Daoy (cell line): Measurements from ENCODE around the gene ARID1B. TPM values are rescaled to one million over a fixed set of nuclear protein-coding genes. Genes with fewer than 3 reads are reported as not detected.

Experiments
- DNase-seq: peaks from one replicate; pipeline ENCODE4 v3.0.0-alpha.2; 2015; ENCODE audit warnings: low read depth
- total RNA-seq: library from RNA; depleted of rRNA; stranded (reverse); fragments of >200 nt; shearing (Covaris generic); gene quantifications from 2 replicates; pipeline ENCODE4 v1.2.3, GENCODE V29; 2014

Gene ARID1B
- total RNA-seq, 1 experiment from 2014 or later: 16.3 TPM

GRCh38 chr6:156773935-156774852 is 3.0 kb upstream of the ARID1B start:
- DNase-seq: peak; percentile 28

GRCh38 chr6:156774863-156775405 is 2.2 kb upstream of the ARID1B start:
- DNase-seq: peak; percentile 40

GRCh38 chr6:156775717-156776116 is 1.5 kb upstream of the ARID1B start:
- no peak for DNase-seq

- peak; percentile 54 for DNase-seq
Measured at GRCh38 chr6:156776470-156776839, 723 bp upstream of the ARID1B start.

- peak; percentile 77 for DNase-seq
Measured at GRCh38 chr6:156777577-156778453, 637 bp downstream of the ARID1B start.

- peak; percentile 78 for DNase-seq
Measured at GRCh38 chr6:156778454-156779205, 1.5 kb downstream of the ARID1B start.

GRCh38 chr6:156779206-156780094 is 2.3 kb downstream of the ARID1B start:
- DNase-seq: peak; percentile 59

GRCh38 chr6:156780102-156780641 is 3.0 kb downstream of the ARID1B start:
- peak; percentile 90 for DNase-seq

GRCh38 chr6:156780962-156781853 is 4.0 kb downstream of the ARID1B start:
- no peak for DNase-seq

- DNase-seq: no peak
Measured at GRCh38 chr6:156781861-156782631, 4.9 kb downstream of the ARID1B start.

GRCh38 chr6:156782691-156783320 is 5.6 kb downstream of the ARID1B start:
- no peak for DNase-seq

GRCh38 chr6:156783958-156784357 is 6.8 kb downstream of the ARID1B start:
- no peak for DNase-seq

- DNase-seq: no peak
Measured at GRCh38 chr6:156786652-156787051, 9.5 kb downstream of the ARID1B start.

- DNase-seq: no peak
Measured at GRCh38 chr6:156787569-156788492, 10.7 kb downstream of the ARID1B start.

GRCh38 chr6:156789081-156789943 is 12.1 kb downstream of the ARID1B start:
- DNase-seq: no peak
